ENCODE measurements around the gene ZNF611.
A peak's percentile ranks its signal among the peaks of the same experiment; 100 is the strongest.
"Not testable (repeated sequence)": the region's sequence is repeated elsewhere in the genome, so short reads cannot be mapped to it uniquely, and the experiment has no call there.

The ZNF611 gene

GRCh38 chr19:52715902-52716301 lies 18.9 kb downstream of the ZNF611 start:
- DNase-seq, result not testable (repeated sequence)

GRCh38 chr19:52715330-52715729 lies 19.5 kb downstream of the ZNF611 start:
- not testable (repeated sequence) for DNase-seq

- DNase-seq, result not testable (repeated sequence)
Observed at GRCh38 chr19:52713051-52713450, 21.8 kb downstream of the ZNF611 start.

GRCh38 chr19:52711661-52712060 lies 23.2 kb downstream of the ZNF611 start:
- DNase-seq, result not testable (repeated sequence)

- no peak for DNase-seq
Observed at GRCh38 chr19:52710538-52710937, 24.3 kb downstream of the ZNF611 start.

- not testable (repeated sequence) for DNase-seq
Observed at GRCh38 chr19:52705615-52706014, 29.2 kb downstream of the ZNF611 start.

- no peak for DNase-seq
Observed at GRCh38 chr19:52703917-52704316, 30.9 kb downstream of the ZNF611 start.

- DNase-seq, result no peak
Observed at GRCh38 chr19:52700673-52701072, 34.2 kb downstream of the ZNF611 start.

GRCh38 chr19:52699555-52699954 lies 35.3 kb downstream of the ZNF611 start:
- not testable (repeated sequence) for DNase-seq

- no peak for DNase-seq
Observed at GRCh38 chr19:52695996-52696395, 38.8 kb downstream of the ZNF611 start.

- DNase-seq, result no peak
Observed at GRCh38 chr19:52694921-52695320, 39.9 kb downstream of the ZNF611 start.

- DNase-seq, result not testable (repeated sequence)
Observed at GRCh38 chr19:52694281-52694680, 40.6 kb downstream of the ZNF611 start.

- DNase-seq, result no peak
Observed at GRCh38 chr19:52692431-52693008, 42.3 kb downstream of the ZNF611 start.

GRCh38 chr19:52691737-52692136 lies 43.1 kb downstream of the ZNF611 start:
- no peak for DNase-seq

- DNase-seq, result no peak
Observed at GRCh38 chr19:52691215-52691610, 43.6 kb downstream of the ZNF611 start.

- DNase-seq, result peak; percentile 84
Observed at GRCh38 chr19:52690369-52691214, 44.3 kb downstream of the ZNF611 start.

GRCh38 chr19:52689843-52690368 lies 44.9 kb downstream of the ZNF611 start:
- DNase-seq, result no peak

GRCh38 chr19:52688925-52689796 lies 45.7 kb downstream of the ZNF611 start:
- peak; percentile 8 for DNase-seq

- no peak for DNase-seq
Observed at GRCh38 chr19:52688335-52688734, 46.5 kb downstream of the ZNF611 start.

GRCh38 chr19:52687684-52688083 lies 47.2 kb downstream of the ZNF611 start:
- DNase-seq, result no peak

- DNase-seq, result no peak
Observed at GRCh38 chr19:52685811-52686210, 49.0 kb downstream of the ZNF611 start.

- DNase-seq, result not testable (repeated sequence)
Observed at GRCh38 chr19:52681216-52681615, 53.6 kb downstream of the ZNF611 start.

- DNase-seq, result no peak
Observed at GRCh38 chr19:52679598-52679997, 55.2 kb downstream of the ZNF611 start.
